ENCODE measurements around the gene ASF1A. TPM values are rescaled to one million over a fixed set of nuclear protein-coding genes. Genes with fewer than 3 reads are reported as not detected.

Gene ASF1A
- total and polyA plus RNA-seq, 8 donors = 22.9 to 48.7 (median 44.7) TPM

- Histone ChIP-seq H3K27me3 (no peaks in the 10 kb centered on the region), H3K9me3 (no peaks in the 10 kb centered on the region), H3K4me1 (peaks cover 4 to 36% of the 10 kb centered on the region in 2 donors), H3K36me3 (peaks cover 0 to 53% of the 10 kb centered on the region in 2 donors), H3K27ac (no peak overlapping the region), H3K4me3 (no peak overlapping the region)
- ATAC-seq = no peak
- intact Hi-C loops (cut with DNase I) = no loop called here
- DNase-seq = no peak
- no peak for TF ChIP-seq CTCF (IDR thresholded peaks at IDR 0.05)
Observed at GRCh38 chr6:118931436-118931835, 37.5 kb downstream of the ASF1A start.

- no peak overlapping the region for H3K27ac ChIP-seq
- H3K27me3 ChIP-seq = no peaks in the 10 kb centered on the region
- DNase-seq = no peak
- no peaks in the 10 kb centered on the region for H3K9me3 ChIP-seq
- H3K4me3 ChIP-seq = no peak overlapping the region
- H3K36me3 ChIP-seq = peaks cover 0 to 43% of the 10 kb centered on the region in 2 donors
- no peak for ATAC-seq
- TF ChIP-seq CTCF (IDR thresholded peaks at IDR 0.05) = no peak
- intact Hi-C loops (cut with DNase I) = no loop called here
- H3K4me1 ChIP-seq = peaks cover 4 to 36% of the 10 kb centered on the region in 2 donors
Observed at GRCh38 chr6:118932421-118932820, 38.5 kb downstream of the ASF1A start.

GRCh38 chr6:118933855-118934460 lies 40.0 kb downstream of the ASF1A start:
- Histone ChIP-seq H3K27ac (peak overlapping the region; percentile 95 to 96), H3K9me3 (no peaks in the 10 kb centered on the region), H3K36me3 (peaks cover 0 to 28% of the 10 kb centered on the region in 2 donors), H3K4me1 (peaks cover 4 to 36% of the 10 kb centered on the region in 2 donors), H3K27me3 (no peaks in the 10 kb centered on the region), H3K4me3 (peak overlapping the region; percentile 71 to 91)
- DNase-seq = no peak
- intact Hi-C loops (cut with DNase I) = no loop called here
- no peak for ATAC-seq
- no peak for TF ChIP-seq CTCF (IDR thresholded peaks at IDR 0.05)

- no peak for TF ChIP-seq CTCF (IDR thresholded peaks at IDR 0.05)
- Histone ChIP-seq H3K9me3 (no peaks in the 10 kb centered on the region), H3K4me3 (peak within 1 kb of the TSS; percentile 71 to 91)
Observed at GRCh38 chr6:118934461-118935330, 40.7 kb downstream of the ASF1A start, which contains the start of gene MCM9. Gene MCM9, minus strand, starts transcription at chr6:118935159. Its CDS starts 3,436 bp downstream, at chr6:118931723.

GRCh38 chr6:118935331-118935668 lies 41.3 kb downstream of the ASF1A start:
- H3K36me3 ChIP-seq = peaks cover 0 to 14% of the 10 kb centered on the region in 2 donors
- peaks cover 4 to 36% of the 10 kb centered on the region in 2 donors for H3K4me1 ChIP-seq
- peak overlapping the region; percentile 95 to 96 for H3K27ac ChIP-seq
- TF ChIP-seq CTCF (IDR thresholded peaks at IDR 0.05) = no peak
- DNase-seq (no peak), ATAC-seq (no peak)
- peak overlapping the region; percentile 71 to 91 for H3K4me3 ChIP-seq
- no peaks in the 10 kb centered on the region for H3K27me3 ChIP-seq
- intact Hi-C loops (cut with DNase I) = no loop called here
- H3K9me3 ChIP-seq = no peaks in the 10 kb centered on the region

More at GRCh38 chr6:118934461-118935330, 40.7 kb downstream of the ASF1A start, which contains the start of gene MCM9:
- Histone ChIP-seq H3K36me3 (peaks cover 0 to 20% of the 10 kb centered on the region in 2 donors), H3K27me3 (no peaks in the 10 kb centered on the region), H3K4me1 (peaks cover 4 to 36% of the 10 kb centered on the region in 2 donors), H3K27ac (peak within 1 kb of the TSS; percentile 95 to 96)
- peak; percentile 87 to 99 (median 95) for DNase-seq
- peak; percentile 97 for ATAC-seq
- intact Hi-C loops (cut with DNase I) = no loop called here

Measured in left lung (tissue), 10 donors.